HG02938 (cell line): Measurements from ENCODE around the gene NUDT8.
"Not testable (repeated sequence)": the region's sequence is repeated elsewhere in the genome, so short reads cannot be mapped to it uniquely, and the experiment has no call there.

Experiments
- ATAC-seq: cut with Tn5 transposase; IDR thresholded peaks from one replicate; pipeline ENCODE4 v1.9.1; 2021; ENCODE audit warnings: mild to moderate bottlenecking, moderate library complexity; ENCODE audit not compliant: unreplicated experiment

NUDT8 gene

DNA sequence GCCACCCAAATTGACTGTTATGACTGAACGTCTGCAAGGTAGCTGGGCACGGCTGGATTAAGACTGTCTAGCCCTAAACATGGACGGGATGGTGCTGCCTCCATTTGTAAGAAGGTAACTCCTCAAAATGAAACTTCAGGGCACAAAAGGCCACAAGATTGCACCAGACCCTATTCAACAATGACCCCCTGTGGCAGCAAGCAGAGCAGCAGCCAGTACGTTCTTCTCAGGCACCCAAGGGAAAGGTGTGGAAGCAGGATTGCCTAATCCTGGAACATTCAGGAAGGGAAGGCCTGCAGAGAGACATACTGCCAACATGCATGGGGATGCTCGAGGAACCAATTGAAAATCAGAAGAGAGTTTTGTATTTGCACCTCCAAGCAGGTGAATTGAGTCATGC lies 14.3 kb upstream of the NUDT8 start:
- ATAC-seq, result no peak

DNA sequence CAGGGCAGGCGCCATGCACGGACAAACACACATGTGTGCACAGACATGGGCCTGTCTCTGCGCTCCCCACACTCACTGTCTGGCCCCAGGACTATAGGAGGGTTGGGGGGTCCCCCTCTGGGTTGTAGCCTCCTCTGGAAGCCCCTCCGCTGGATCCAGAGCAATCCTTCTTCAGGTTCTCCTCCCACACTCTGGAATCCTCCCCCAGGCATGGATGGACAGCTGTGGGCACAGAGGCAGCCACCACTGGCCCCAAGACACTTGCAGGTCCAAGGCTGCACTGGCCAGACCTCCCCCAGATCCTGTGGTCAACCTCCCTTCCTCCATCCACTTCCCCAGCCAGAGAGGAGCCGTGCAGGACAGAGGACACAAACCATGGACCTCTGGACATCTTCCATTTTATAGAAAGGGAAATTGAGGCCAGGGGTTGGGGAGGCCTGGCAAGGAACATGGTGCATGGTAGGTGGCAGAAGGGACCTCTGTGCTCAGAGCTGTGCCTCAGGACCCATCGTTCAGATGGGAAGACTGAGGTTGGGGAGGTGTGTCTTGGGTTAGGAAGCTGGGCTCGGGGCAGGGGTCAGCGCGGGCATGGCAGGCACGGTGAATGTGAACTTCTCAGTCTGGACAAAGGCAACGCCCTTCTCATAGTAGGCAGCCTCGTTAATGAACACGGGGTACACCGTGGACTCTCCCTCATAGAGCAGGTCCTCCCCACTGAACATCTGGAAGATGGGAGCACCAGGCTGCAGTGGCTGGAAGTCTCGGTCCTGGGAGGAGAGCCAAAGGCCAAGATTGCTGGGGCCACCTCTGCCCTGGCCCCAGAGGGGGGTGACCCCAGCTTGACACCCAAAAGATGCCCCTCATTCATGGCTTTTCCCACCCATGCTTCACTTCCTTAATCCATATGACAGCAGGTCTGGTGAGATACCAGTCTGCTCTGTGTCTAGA lies 12.7 kb upstream of the NUDT8 start:
- no peak for ATAC-seq

DNA sequence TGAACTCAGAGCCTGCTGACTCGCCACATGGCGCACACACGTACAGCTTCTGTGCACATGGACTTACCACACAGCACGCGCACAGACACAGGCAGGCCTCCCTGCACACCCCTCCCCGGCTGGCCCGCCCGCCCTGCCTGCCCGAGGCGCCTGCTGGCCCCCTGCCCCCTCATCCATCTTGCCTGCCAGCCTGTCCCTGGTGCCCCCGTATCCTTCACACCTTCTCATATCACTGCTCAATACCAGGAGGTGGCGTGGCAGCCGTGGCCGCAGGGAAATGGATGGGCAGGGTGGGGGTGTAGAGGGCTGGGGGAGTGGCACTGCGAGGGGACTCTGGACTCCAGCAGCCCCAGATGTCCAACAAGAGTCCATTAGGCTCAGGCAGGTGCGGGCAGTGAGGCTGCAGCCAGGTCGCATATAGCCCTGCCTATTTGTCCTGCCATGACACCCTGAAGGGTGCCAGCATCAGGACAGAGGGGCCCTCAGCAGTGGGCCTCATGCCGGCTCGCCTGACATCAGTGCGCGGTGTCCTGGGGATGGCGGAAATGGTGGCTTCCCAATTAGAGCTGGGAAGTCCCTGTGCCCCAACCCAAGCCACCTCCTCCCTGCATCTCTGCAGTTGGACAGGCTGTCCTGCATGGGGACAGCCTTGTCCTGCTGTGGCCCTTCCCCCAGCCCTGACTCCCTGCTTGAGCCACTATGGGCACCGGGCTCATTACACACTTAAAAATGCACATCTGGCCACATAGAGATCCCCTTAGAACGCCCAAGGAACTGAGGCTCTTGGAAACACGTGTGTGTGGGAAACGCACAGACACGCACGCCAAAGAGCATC lies 11.8 kb upstream of the NUDT8 start:
- no peak for ATAC-seq

DNA sequence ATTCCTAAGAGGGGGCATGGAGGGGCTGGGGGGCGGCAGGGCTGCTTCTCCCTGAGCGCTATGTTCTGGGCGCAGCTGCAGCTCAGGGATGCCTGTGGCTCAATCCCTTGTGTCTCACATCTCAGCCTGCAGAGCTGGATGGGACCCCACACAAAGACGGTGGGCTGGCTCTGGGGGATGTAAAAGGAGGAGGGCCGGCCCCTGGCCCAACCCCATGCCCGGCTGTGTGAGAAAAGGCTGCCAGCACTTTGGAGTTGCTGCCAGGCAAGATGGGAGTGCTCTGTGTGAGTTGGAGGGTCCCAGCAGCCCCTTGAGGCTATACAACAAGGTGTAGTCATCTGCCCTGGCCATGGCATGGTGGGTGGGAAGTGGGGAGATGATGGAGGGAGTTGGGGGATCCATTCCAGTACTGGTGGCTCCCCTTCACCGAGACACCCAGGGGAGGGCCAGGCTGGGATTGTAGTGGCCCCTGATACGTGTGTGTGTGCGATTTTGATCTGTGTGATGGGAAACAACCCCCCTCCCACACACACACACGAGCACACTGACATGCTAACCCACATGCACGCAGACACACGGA lies 11.1 kb upstream of the NUDT8 start:
- ATAC-seq, result no peak

DNA sequence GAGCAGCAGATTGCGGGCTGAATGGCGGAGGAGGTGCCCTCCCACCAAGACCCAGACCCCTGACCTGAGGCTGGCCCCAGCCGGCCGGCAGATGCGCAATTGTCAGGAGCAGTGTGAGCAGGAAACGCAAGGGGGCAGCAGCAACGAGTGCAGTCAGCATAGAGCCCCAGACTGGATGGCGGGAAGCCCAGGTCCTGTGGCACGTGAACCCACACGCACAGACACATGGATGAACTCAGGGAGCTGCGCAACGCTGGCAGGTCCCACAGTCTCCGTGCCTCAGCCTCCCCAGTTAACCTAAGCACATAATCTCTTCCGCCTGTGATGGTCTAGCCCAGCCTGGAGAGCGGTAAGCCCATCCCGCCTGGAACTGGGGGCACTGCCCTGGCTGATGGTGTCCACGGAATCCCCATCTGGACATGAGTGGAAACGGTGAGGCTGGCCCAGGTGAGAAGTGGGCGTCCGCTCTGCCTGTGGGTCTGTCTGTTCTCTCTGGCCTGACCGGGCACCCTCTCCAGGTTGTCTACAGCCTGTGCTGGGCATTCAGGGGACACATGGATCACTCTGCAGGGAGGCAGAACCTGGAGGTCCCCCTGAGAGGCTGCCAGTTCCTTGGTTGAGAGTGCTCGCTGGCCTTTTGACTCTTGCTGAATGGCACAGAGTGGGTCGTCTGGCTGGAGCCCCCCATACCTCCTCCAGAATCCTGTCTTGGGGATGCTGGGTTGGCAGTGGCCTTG lies 10.5 kb upstream of the NUDT8 start:
- no peak for ATAC-seq

DNA sequence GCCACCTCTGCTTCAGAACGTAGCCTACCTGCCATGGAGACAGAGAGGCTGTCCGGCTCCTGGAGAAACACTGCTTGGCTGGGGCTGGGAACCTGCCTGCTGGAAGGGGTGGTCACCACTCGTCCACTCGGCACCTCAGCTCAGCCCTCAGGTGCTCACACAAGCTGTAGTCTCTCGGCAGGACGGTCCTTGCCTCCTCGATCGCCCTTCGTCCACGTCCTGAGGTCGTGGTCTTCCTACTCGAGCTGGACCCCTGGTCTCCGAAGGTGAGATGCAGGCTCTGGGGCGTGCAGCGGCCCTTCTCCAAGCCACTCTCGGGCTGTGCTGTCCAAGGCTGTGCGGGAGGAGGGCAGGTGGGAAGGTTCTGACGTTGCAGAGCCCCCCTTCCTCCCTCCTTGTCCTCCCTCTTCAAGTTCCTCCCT lies 9.7 kb upstream of the NUDT8 start, which contains the start of gene TBX10:
Gene TBX10 (minus strand): TSS at position 326 of the 422 bp plus-strand sequence. CDS start 291 bp downstream, at position 35.
- ATAC-seq, result no peak

DNA sequence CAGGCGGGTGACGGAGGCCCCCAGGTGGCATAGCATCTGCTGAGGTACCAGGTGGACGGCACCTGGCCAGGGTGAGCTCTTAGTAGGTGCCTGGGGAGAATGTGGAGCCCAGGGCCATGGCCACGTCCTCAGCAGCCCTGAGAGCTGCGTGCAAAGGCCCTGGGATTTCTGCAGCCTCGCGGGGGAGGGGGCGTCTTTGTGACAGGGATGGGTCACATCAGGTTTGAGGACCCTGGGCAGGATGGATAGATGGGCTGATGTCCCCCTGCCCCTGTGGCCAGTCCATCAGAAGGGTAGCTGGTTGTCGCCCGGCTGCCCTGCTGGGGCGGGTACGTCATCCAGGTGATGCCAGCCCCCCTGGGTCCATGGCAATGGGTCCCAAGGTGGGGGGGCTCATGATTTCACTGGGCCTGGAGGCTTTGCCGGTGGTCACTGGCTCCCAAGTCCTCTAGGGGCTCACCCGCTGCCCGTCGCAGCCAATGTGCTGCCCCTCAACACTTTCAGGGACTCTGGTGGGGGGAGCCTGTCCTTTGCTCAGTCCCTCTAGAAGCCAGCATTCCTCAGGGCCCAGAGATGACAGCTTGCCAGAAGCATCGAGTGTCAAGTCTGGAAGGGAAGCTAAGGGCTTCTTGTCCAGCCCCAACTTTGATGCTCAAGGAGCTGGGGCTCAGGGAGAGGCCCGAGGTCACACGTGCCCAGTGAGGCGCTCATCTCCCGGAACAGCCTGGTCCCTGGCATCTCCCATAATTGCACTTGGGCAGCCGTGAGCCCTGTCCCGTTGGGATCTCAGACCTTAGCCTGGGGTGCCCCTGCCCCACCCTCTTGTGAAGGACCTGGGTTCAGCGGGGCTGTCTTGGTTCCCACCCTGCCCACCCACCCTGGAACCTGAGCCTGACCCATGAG lies 9.0 kb upstream of the NUDT8 start:
- ATAC-seq, result no peak

DNA sequence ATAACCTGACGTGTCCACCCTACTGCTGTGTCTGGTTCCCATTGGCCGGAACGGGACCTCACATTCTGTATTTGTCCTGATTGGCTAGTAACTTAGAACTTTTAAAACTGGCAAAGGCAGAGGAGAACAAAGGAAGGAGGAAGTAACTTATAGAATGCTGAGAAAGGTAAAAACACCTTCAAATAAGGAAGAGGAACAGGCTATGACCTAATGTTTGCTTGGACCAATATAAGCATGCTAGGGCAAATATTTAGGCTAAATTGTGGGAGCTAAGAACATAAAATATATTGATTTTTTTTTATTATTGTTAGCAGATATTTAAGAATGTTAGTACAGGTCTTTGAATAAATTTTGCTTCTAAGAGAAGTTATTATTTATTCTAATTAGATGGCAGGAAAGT lies 7.7 kb upstream of the NUDT8 start:
- not testable (repeated sequence) for ATAC-seq

DNA sequence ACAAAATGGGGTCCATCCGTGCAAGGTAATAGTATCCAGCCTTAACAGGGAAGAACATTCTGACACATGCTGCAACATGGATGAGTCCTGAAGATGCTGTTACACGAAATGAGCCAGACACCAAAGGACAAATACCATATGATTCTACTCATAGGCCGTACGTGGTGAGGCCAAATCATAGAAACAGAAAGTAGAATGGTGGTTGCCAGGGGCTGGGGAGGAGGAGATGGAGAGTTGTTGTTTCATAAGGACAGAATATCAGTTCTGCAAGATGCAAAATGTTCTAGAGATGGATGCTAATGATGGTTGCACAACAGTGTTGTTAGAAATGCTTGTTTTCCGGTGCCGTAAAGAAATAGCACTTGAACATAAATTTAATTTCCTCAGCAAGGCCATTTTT lies 7.2 kb upstream of the NUDT8 start:
- ATAC-seq, result no peak

DNA sequence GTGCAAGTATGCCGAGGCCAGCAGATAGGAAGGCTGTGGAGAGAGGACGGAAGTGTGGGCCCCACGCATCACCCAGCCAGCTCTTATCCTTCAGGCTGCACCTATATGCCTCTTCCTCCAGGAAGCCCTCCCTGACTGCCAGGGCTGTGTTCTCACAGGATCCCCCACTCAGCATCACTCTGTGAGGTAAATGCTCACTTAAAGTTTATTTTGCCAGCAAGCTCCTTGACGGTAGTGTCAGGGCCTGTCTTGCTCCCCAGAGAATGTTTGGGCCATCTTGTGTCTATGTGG lies 5.4 kb upstream of the NUDT8 start:
- no peak for ATAC-seq

DNA sequence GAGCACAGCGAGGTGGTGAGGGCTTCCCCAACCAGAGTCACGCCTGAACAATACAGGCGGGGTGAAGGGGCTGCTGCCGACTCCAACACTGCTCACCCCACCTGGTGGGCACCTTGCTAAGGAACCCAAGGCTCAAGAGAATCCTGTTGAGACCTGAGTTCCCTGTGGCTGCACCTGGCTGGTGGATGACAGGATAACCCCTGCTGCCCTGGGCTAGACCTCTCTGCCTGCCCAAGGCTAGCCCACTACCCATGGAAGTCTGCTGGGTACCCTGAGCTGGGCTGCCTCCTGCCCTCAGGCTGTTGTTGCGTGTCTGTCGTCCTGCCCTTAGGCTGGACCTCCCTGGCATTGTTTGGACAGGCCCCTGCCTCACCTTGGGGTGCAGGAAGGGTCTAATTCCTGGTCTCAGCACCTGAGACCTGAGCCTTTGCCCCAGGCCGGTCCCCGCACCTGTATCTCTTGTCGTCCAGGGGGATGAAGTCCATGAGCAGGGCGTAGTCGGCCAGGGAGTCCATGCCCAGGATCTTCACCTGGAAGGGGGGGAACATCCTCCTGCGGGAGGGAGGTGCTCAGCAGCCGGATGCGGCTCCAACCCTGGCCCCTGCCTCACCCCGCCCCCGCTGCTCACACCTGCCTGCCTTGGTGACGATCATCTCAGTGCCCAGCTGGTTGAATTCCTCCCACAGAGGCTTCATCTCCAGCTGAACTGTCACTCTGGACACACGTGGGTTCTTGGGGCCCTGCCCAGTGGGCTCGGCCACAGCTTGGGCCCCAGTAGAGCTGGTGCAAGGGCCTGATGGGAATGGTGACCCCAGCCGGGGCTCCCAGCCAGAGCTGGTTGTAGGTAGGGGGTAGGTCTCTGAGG lies 4.9 kb upstream of the NUDT8 start:
- no peak for ATAC-seq

DNA sequence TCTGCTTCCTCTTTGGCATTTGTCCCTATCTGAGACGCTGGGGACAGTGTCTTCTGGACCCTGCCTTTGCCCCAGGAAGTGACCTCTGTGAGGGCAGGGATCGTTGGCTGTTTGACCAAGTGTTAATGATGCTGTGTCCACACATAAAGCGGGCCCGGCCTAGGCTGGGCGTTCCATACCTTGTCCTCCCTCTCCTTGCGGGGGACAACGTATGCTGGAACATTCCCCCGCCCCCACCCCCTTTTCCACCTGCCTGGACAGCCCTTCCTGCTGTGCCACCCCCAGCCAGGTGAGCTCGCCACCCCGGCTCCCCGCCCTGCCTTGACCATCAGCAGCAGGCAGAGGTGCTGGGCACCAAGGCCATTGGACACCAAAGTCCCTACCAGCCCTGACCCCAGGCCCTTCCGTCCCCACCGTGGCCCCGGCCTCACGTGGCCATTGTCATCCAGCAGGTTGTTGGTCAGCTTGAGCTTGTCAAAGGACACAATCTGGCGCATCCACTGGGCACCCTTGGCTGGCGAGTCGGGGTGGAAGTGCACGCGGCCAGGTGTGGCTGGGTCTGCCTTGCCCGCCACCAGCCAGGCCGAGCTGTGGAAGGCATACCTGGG lies 4.1 kb upstream of the NUDT8 start:
- no peak for ATAC-seq

DNA sequence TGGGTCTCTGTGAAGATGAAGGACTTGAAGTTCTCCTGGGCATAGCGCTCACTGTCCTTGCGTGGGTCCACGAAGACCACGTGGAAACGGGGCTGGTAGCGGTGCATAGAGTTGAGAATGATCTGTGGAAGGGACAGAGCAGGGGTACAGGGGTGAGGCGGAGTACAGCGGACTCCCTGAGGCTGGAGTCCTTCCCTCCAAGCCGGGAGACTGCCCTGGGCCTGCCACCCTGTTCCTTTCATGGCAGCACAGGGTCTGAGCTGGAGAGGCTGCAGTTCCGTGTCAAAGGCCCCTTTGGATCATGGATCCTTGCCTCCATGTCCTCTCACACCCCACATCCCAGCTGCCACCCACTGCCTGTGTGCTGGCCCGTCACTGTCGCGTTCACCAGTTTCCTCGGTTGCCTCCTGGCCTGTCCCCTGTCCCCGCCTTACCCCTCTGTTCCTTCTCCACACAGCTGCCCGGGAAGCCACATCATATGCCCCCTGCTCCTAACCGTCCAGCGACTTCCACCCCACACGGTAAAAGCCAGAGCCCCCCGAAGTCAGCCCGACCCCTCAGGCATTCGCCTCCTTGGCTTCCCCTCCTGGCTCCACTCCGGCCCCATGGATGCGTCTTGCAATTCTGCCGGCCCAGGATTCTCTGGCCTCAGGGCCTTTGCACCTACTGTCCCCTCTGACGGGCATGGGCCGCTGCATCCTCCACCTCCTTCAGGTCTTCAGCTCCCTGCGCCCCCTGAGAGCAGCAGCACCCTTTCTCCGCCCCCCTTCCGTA lies 3.4 kb upstream of the NUDT8 start:
- no peak for ATAC-seq

DNA sequence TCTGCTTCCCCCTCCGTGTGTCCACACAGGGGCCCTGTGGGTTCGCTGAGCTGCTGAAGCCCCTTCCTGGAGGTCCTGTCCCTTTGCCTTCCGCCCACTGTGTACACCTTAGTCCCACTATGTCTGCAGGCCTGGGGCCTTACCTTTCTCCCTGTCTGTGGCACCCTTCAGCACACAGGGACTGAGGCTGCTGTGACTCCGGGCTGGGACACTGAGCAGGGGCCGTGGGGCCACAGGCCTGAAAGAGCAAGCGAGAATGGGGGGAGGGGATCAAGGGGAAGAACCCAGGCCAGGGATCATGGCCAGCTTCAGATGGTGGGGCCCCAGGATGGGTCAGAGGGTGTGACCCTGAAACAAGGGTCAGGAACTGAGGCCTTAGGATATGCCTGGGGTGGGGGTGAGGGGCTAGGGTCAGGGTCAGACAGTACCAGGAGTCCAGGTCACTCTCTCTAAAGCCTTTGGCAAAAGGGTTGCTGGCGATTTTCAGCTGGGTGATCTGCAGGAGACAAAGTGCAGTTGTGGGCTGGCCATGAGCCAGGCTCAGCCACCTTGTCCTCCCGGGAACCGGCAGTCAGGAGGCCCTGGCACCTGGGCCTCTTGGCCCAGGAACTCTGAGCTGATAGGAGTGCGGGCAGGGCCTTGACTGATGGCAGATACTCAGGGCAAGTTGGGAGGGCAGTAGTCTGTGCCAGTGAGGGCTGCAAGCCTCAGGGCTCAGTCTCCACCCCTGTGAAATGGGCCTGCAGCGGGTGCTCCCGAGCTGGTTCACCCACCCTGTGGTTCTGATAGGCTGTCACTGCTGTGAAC lies 2.6 kb upstream of the NUDT8 start:
- no peak for ATAC-seq

DNA sequence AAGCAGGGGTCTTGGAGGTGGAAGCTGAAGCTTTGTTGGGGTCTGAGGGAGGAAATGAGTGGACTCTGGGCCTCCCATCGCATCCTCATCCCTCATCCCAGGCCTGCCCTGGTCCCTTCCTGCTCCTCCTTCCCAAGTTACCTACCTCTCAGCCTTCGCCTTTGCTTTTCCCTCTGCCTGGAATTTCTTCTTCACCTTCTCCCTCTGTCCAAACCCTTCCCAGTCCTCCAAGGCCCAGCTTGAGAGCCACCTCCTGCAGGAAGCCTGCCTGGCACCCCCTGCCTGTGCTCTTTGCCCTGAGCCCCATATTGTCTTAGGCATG lies 2.1 kb upstream of the NUDT8 start:
- no peak for ATAC-seq

DNA sequence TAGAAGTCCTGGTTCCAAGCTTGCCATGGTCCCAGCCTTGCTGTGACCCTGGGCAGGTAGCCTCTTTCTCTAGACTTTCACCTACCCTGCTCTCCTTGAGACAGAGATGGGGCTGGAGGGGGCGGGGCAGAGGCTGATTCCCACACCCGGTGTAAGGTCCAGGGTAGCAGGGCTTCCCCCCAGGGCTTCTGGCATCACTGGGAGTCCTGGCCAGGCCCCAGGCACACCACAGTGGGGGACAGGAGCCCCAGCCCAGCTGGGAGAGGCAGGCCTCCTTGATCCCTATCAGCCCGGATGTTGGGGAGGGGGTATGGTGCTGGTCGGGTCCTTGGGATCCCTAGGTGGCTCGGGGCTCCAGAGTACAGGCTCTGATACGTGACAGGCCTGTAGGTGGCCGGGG lies 1.7 kb upstream of the NUDT8 start:
- no peak for ATAC-seq

DNA sequence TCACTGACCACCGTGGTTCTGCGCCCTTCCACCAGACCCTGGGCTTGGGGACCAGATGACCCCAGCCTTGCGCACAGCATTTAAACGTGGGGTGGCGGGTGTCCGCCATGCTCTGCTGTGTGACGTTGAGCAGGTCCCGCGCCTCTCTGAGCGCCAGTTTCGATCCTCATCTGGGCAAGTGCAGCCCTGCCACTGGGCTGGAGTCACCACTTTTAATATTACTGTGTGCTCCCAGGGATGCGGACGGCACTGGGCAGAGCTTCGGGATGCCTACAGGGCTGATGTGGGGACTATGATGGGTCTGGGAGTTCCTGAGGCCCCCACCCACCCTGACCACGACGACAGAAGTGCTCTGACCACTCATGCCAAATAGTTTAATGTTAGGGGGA lies 1.2 kb upstream of the NUDT8 start:
- ATAC-seq, result no peak
